GM13976 (cell line): ENCODE results near the gene RNU11.

ENCODE experiments used
- DNase-seq: peaks from one replicate; pipeline ENCODE4 v3.0.0; 2012; ENCODE audit warnings: low spot score
- CTCF ChIP-seq: IDR thresholded peaks from 2 replicates; pipeline ENCODE4 v1.5.1; 2012; ENCODE audit warnings: borderline replicate concordance, mild to moderate bottlenecking; ENCODE audit not compliant: insufficient read depth; ENCODE audit errors: extremely low read depth, missing control alignments, control extremely low read depth
- in situ Hi-C: fragments of 300-500 bp; cut with MboI; formaldehyde crosslinking; loops from one replicate; pipeline ENCODE4 v1.12.0; 2022; ENCODE audit warnings: low sequenced_read_pairs, mixed read lengths, inconsistent platforms; ENCODE audit not compliant: unreplicated experiment

RNU11 gene

DNA sequence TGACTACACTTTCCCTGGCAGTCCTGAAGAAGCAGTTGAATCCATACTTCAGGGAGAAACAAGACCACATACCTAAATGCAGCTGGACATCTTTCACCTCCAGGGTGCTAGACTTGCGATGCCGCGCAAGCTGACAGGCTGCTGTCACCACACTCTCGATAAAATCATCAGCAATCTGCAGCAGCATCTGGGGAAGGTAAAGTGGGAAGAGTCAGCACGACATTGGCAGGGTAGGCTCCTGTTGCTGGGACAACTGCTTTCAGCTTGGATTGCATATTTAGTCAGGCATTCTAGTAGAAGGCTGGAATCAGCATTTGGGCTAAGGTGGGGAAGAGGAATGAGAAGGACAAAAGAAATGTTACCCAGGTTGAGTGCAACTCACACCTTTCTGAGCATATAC is 35.2 kb upstream of the RNU11 start:
- in situ Hi-C loops: loop anchor here (10.0 kb wide), 1 partner anchor 208 kb away; no protein-coding TSS in a partner anchor
- DNase-seq: no peak
- TF ChIP-seq CTCF: no peak

- TF ChIP-seq CTCF: no peak
- peak; percentile 46 for DNase-seq
- in situ Hi-C loops: no loop called here
Measured at GRCh38 chr1:28631713-28632112, 16.7 kb upstream of the RNU11 start.

GRCh38 chr1:28632560-28632959 is 15.8 kb upstream of the RNU11 start:
- TF ChIP-seq CTCF: no peak
- DNase-seq: no peak
- in situ Hi-C loops: no loop called here

- DNase-seq: no peak
- peak; percentile 26 for TF ChIP-seq CTCF
- in situ Hi-C loops: no loop called here
Measured at GRCh38 chr1:28640766-28641165, 7.6 kb upstream of the RNU11 start.

DNA sequence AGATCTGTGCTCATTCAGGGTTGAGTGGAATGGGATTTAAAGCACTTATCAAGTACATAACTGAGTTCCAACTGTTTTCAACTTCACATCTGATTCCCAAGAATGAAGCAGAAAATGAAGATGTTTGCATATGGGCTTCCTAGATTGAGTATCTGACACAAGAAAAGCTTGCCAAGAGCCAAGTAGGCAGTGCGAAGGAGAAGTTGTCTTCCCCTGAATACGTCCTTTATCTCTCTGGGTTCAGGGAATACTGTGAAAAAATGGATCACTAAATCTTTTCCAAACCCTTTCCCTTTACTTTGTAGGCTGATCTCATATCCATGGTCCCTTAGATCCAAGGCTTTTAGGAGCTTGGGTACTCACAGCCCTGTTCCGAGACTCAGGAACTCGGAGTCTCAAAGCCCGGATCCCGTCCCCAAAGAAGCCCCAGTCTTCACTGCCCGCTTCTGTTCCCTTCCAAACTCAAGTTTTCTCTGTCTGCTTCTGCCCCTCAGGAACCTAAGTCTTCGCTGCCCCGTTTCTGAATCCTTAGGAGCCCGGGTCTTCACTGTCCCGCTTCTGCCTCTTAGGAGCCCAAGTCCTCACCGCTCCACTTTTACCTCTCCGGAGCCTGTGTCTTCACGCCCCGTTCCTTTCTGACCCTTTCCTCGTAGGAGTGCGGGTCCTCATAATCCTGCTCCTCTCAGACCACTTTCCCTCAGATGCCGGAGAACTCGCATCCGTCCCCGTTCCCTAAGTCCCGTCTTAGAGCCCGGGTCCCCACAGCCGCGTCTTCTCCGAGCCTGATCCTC is 6.1 kb upstream of the RNU11 start:
- in situ Hi-C loops: no loop called here
- no peak for TF ChIP-seq CTCF
- no peak for DNase-seq

- DNase-seq: peak; percentile 92
- in situ Hi-C loops: no loop called here
- TF ChIP-seq CTCF: peak; percentile 46
Measured at GRCh38 chr1:28642847-28643635, 5.4 kb upstream of the RNU11 start, which contains the start of gene TAF12. TSS of gene TAF12 (minus strand) at chr1:28643067. CDS start at chr1:28622081, 20,986 bp downstream.
